Caco-2 (cell line): ENCODE data around the gene CEP41. TPM values are rescaled to one million over a fixed set of nuclear protein-coding genes. Genes with fewer than 3 reads are reported as not detected.

ENCODE experiments used
- BruUV-seq: library from RNA; stranded (reverse); fragments of 400-500 nt; replicated peaks from 2 replicates; lab custom pipeline; 2021; lab: Mats Ljungman, UMichigan
- CTCF ChIA-PET: fragments of 300-600 bp; sonication (Branson Sonifier 250); formaldehyde crosslinking; loops from one replicate; lab custom pipeline; 2022; ENCODE audit warnings: antibody characterized with exemption; lab: Charles Lee
- POLR2A ChIA-PET: fragments of 300-600 bp; sonication (Branson Sonifier 250); formaldehyde crosslinking; loops from one replicate; lab custom pipeline; 2022; ENCODE audit warnings: antibody characterized with exemption; lab: Charles Lee
- DNase-seq, 2 experiments: peaks; one replicate each; pipeline versions ENCODE4 v3.0.0 to v3.0.0-alpha.2; 2020 to 2022
- H3K27me3 ChIP-seq: replicated peaks from 2 replicates; pipeline ENCODE4 v1.6.0; 2011; ENCODE audit warnings: low read length; ENCODE audit not compliant: control insufficient read depth, insufficient read depth
- H3K36me3 ChIP-seq: 2 replicates; pipeline ENCODE4 v1.5.1; 2011; ENCODE audit warnings: low read length; ENCODE audit not compliant: control insufficient read depth, insufficient read depth
- H3K4me1 ChIP-seq: fragments of 250-450 bp; sonication (Bioruptor Pico); 2 replicates; pipeline ENCODE4 v1.5.1; 2020; ENCODE audit warnings: mild to moderate bottlenecking
- H3K4me3 ChIP-seq: 2 replicates; pipeline ENCODE4 v1.5.1; 2011; ENCODE audit warnings: low read depth, mild to moderate bottlenecking, control low read depth, low read length
- H3K9me3 ChIP-seq: fragments of 250-450 bp; sonication (Bioruptor Pico); 2 replicates; pipeline ENCODE4 v1.5.1; 2020; ENCODE audit warnings: mild to moderate bottlenecking, moderate library complexity
- H3K27ac Mint-ChIP-seq: one replicate; pipeline ENCODE4 v1.8.0; 2022; ENCODE audit warnings: mixed read lengths; ENCODE audit not compliant: unreplicated experiment
- H3K27me3 Mint-ChIP-seq: one replicate; pipeline ENCODE4 v1.8.0; 2022; ENCODE audit warnings: mixed read lengths; ENCODE audit not compliant: insufficient read depth, unreplicated experiment
- H3K36me3 Mint-ChIP-seq: one replicate; pipeline ENCODE4 v1.8.0; 2022; ENCODE audit warnings: mild to moderate bottlenecking, mixed read lengths; ENCODE audit not compliant: insufficient read depth, unreplicated experiment
- H3K4me1 Mint-ChIP-seq: one replicate; pipeline ENCODE4 v1.8.0; 2022; ENCODE audit warnings: low read depth, mixed read lengths; ENCODE audit not compliant: unreplicated experiment
- H3K4me3 Mint-ChIP-seq: one replicate; pipeline ENCODE4 v1.8.0; 2022; ENCODE audit warnings: mild to moderate bottlenecking, moderate library complexity, mixed read lengths; ENCODE audit not compliant: unreplicated experiment
- H3K9me3 Mint-ChIP-seq: one replicate; pipeline ENCODE4 v1.8.0; 2022; ENCODE audit warnings: mixed read lengths; ENCODE audit not compliant: unreplicated experiment
- intact Hi-C: fragments of 100-400 bp; cut with micrococcal nuclease; formaldehyde crosslinking; loops from one replicate; pipeline ENCODE4 v1.10.0; 2022; ENCODE audit not compliant: unreplicated experiment
- total RNA-seq: library from RNA; stranded (reverse); gene quantifications from 2 replicates; pipeline ENCODE4 v1.2.3, GENCODE V29; 2022
- TF ChIP-seq, protein P1 (sequence below), 2 experiments: fragments of 200-600 bp in 1 of 2; IDR thresholded peaks; 1 replicate in 1 of 2; 2 replicates in 1 of 2; pipeline versions ENCODE4 v1.5.1 to v1.8.0; 2011 to 2022; ENCODE audit warnings: antibody characterized with exemption in 1 of 2, control low read depth in 1 of 2, inconsistent platforms in 1 of 2, low read depth in 1 of 2, low read length in 1 of 2, mild to moderate bottlenecking in 1 of 2, moderate library complexity in 1 of 2; ENCODE audit not compliant: insufficient read depth in 1 of 2, severe bottlenecking in 1 of 2, unreplicated experiment in 1 of 2

The CEP41 gene
- total RNA-seq, 1 experiment from 2014 or later, result 14.9 TPM

DNA sequence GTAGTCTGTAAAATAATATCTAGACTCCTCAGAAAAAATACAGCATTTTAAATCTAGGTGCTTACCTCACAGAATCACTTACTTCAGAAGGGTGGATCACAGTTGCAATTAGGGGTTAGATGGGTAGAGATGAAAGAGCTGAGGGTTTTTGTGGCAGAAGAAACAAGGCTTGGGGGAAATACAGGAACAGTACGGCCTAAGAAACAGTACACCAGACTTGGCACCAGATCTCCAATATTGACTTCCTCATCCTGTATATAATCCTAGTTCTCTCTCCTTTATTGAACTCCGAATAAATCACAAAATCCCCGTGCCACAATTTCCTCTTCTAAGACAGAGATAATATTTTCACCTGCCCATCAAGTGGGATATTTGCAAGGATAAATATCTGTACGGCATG, 14.3 kb downstream of the CEP41 start:
- H3K27me3 Mint-ChIP-seq, result no peaks in the 10 kb centered on the region
- ChIA-PET POLR2A (no interaction called here), CTCF (no interaction called here)
- peaks cover 6% of the 10 kb centered on the region for H3K4me1 Mint-ChIP-seq
- Histone ChIP-seq H3K9me3 (no peaks in the 10 kb centered on the region), H3K27me3 (no peaks in the 10 kb centered on the region), H3K36me3 (no peaks in the 10 kb centered on the region), H3K4me3 (no peak overlapping the region), H3K4me1 (no peaks in the 10 kb centered on the region)
- intact Hi-C loops, result no loop called here
- H3K9me3 Mint-ChIP-seq, result no peaks in the 10 kb centered on the region
- no peak for DNase-seq
- H3K4me3 Mint-ChIP-seq, result no peak overlapping the region
- TF ChIP-seq, protein P1, sequence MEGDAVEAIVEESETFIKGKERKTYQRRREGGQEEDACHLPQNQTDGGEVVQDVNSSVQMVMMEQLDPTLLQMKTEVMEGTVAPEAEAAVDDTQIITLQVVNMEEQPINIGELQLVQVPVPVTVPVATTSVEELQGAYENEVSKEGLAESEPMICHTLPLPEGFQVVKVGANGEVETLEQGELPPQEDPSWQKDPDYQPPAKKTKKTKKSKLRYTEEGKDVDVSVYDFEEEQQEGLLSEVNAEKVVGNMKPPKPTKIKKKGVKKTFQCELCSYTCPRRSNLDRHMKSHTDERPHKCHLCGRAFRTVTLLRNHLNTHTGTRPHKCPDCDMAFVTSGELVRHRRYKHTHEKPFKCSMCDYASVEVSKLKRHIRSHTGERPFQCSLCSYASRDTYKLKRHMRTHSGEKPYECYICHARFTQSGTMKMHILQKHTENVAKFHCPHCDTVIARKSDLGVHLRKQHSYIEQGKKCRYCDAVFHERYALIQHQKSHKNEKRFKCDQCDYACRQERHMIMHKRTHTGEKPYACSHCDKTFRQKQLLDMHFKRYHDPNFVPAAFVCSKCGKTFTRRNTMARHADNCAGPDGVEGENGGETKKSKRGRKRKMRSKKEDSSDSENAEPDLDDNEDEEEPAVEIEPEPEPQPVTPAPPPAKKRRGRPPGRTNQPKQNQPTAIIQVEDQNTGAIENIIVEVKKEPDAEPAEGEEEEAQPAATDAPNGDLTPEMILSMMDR (IDR thresholded peaks at IDR 0.05; ENCODE audit: insufficient read depth in 1 of 2, low read depth in 1 of 2, low read length in 1 of 2, severe bottlenecking in 1 of 2, unreplicated experiment in 1 of 2), result no peak
- no peak overlapping the region for H3K27ac Mint-ChIP-seq
- no peaks in the 10 kb centered on the region for H3K36me3 Mint-ChIP-seq
- no TSS peak for BruUV-seq

DNA sequence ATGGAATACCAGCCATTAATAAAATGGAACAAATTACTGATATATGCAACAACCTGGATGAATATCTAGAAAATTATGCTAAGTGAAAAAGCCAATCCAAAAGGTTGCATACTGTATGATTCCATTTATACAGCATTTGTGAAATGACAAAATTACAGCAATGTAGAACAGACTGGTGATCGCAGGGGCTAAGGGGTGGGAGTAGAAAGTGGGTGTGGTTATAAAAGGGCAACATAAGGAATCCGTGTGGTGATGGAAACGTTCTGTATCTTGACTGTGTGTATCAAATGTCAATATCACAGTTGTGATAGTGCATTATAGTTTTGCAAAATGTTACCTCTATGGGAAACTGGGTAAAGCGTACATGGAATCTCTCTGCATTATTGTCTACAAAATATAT, 15.0 kb downstream of the CEP41 start:
- ChIA-PET CTCF (no interaction called here), POLR2A (no interaction called here)
- Mint-ChIP-seq H3K27ac (no peak overlapping the region), H3K36me3 (no peaks in the 10 kb centered on the region), H3K27me3 (no peaks in the 10 kb centered on the region), H3K9me3 (no peaks in the 10 kb centered on the region), H3K4me1 (peaks cover 12% of the 10 kb centered on the region), H3K4me3 (no peak overlapping the region)
- TF ChIP-seq, protein P1 (IDR thresholded peaks at IDR 0.05; ENCODE audit: insufficient read depth in 1 of 2, low read depth in 1 of 2, low read length in 1 of 2, severe bottlenecking in 1 of 2, unreplicated experiment in 1 of 2), result no peak
- Histone ChIP-seq H3K9me3 (no peaks in the 10 kb centered on the region), H3K36me3 (no peaks in the 10 kb centered on the region), H3K27me3 (no peaks in the 10 kb centered on the region), H3K4me1 (no peaks in the 10 kb centered on the region), H3K4me3 (no peak overlapping the region)
- no TSS peak for BruUV-seq
- intact Hi-C loops, result no loop called here
- DNase-seq, result no peak

DNA sequence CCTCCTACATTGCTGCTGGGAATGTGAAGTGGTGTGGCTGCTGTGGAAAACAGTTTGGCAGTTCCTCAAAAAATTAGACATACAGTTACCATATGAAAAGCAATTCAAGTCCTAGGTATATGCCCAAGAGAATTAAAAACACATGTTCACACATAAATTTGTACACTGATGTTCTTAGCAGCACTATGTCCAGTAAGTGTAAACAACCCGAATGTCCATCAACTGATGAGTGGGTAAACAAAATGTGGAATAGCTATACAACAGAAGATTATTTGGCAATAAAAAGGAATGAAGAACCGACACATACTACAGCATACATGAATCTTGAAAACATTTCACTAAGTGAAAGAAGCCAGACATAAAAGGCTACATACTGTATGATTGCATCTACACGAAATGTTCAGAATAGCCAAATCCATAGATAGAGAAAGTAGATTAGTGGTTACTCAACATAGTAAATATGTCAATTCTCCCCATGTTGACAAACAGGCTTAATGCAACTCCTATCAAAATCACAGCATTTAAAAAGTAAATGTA, 17.2 kb downstream of the CEP41 start:
- DNase-seq, result no peak
- H3K9me3 Mint-ChIP-seq, result no peaks in the 10 kb centered on the region
- TF ChIP-seq, protein P1 (IDR thresholded peaks at IDR 0.05; ENCODE audit: insufficient read depth in 1 of 2, low read depth in 1 of 2, low read length in 1 of 2, severe bottlenecking in 1 of 2, unreplicated experiment in 1 of 2), result no peak
- BruUV-seq, result no TSS peak
- H3K4me3 Mint-ChIP-seq, result no peak overlapping the region
- Histone ChIP-seq H3K4me1 (no peaks in the 10 kb centered on the region), H3K9me3 (no peaks in the 10 kb centered on the region), H3K27me3 (no peaks in the 10 kb centered on the region), H3K4me3 (no peak overlapping the region), H3K36me3 (no peaks in the 10 kb centered on the region)
- H3K27me3 Mint-ChIP-seq, result no peaks in the 10 kb centered on the region
- CTCF ChIA-PET, result no interaction called here
- no peak overlapping the region for H3K27ac Mint-ChIP-seq
- POLR2A ChIA-PET, result no interaction called here
- peaks cover 18% of the 10 kb centered on the region for H3K4me1 Mint-ChIP-seq
- no peaks in the 10 kb centered on the region for H3K36me3 Mint-ChIP-seq
- intact Hi-C loops, result no loop called here
